HS-27A (cell line): Measurements from ENCODE around the gene ZNF678.
"Not testable (repeated sequence)": the region's sequence is repeated elsewhere in the genome, so short reads cannot be mapped to it uniquely, and the experiment has no call there.

Source experiments
- DNase-seq: peaks from one replicate; pipeline ENCODE4 v3.0.0-alpha.2; 2012; ENCODE audit warnings: low read depth, missing footprints

The ZNF678 gene

DNA sequence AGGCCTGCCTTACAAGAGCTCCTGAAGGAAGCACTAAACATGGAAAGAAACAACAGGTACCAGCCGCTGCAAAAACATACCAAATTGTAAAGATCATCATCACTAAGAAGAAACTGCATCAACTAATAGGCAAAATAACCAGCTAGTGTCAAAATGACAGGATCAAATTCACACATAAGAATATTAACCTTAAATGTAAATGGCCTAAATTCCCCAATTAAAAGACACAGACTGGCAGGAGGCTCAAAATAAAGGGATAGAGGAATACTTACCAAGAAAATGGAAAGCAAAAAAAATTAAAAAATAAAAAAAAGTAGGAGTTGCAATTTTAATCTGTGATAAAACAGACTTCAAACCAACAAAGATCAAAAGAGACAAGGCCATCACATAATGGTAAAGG, 11.5 kb upstream of the ZNF678 start:
- DNase-seq, result not testable (repeated sequence)

DNA sequence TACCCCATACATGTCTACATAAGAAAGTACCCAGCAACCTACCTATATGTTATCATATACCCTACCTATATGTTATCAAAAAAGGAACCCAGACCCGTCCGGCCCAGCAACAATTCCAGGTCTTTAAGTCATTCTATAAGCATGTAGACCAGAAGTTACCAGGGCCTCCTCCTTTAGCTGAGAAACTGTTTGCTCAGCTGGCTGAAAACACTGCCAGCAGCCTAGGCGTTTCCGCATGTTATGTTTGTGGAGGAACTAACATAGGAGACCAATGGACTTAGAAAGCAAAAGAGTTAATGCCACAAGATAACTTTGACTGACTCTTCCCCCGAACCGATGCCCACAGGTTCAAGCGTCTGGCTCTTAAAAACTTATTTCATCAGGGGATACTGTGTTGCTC, 7.1 kb upstream of the ZNF678 start:
- DNase-seq, result no peak

DNA sequence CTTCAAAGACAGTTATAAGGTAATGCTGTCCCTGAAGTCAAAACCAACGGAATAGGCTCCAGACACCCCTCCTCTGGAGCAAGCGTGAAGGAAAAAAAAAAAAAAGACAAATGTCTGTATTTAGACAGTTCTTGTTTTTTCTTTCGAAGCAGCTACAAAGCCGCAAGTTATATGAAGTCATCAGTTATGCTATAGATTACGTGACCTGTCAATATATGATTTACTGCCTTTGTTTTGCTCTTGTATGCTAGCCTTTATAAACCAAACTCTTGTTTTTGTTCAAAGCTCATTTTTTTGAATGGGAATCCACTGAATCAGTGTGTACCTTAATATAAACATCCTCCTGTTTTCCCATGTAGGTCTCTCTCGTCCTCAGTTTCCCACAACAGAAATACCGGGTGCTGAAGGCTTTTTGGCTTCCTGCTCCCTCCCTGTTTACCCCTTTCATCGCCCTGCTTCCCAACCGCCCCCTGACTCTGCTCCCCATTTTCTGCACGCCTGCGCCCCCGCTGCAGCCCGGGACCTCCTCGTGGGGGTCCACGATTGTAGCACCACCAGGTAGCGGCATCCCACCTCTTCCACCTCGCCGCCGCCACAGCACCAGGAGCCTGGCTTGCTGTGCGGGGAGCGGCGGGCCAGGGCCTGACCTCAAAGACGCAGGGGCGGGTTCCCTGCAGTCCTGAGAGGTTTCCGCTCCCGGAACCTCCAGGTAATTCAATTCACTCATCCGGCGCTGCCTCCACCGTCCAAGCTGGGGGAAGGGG, 5.2 kb upstream of the ZNF678 start:
- no peak for DNase-seq

DNA sequence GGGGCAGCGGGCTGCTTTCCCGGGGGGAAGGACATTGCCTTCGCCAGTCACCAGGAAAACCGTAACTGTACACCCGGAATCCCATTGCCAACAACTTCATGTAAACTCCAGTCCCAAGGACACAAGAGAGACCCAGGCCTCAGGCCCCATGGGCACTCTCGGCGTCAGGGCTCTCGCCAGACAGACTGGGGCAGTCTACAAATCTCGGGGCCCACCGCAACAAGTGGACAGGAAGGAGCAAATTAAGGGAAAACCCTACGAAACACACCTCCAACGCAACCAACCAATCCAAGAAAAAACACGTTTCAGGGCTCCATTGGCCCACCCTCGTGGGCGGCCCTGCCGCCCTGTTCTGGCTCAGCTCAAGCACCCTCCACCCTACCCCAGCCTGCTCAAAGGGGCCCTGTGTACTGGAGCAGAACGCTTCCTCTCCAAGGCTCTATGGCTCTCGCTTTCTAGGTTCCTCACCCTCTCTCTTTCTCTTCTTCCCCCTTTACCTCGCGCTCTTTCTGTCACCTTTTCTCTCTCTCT, 4.6 kb upstream of the ZNF678 start:
- no peak for DNase-seq

DNA sequence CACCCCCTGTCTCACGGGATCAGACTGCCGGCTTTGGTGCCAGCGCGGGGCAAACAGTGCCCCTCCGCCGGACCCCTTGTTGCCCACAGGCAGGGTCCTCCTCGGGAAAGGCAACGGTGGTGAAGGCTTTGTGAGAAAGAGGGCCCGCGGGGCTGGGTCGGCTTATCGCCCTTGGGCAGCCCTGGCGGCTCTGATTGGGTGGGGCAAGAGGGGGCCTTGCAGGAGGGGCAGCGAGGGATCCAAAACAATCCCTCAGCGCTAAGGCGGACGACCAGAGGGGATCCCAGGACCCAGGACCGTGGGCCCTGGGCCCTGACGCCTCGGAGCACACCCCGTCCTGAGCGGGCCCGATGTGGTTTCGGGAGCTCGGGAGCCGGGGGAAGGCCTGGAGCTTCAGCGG, 3.9 kb upstream of the ZNF678 start:
- no peak for DNase-seq

DNA sequence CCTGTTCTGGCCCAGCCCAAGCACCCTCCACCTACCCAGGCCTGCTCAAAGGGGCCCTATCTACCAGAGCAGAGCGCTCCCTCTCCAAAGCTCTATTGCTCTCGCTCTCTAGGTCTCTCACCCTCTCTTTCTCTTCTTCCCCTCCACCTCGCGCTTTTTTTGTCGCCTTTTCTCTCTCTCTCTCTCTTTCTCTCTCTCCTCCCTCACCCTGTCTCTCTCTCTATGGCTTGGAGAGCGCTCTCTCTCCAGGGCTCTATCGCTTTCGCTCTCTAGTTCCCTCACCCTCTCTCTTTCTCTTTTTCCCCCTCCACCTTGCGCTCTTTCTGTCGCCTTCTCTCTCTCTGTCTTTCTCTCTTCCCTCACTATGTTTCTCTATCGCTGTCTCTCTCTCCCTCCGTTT, 3.4 kb upstream of the ZNF678 start:
- no peak for DNase-seq

DNA sequence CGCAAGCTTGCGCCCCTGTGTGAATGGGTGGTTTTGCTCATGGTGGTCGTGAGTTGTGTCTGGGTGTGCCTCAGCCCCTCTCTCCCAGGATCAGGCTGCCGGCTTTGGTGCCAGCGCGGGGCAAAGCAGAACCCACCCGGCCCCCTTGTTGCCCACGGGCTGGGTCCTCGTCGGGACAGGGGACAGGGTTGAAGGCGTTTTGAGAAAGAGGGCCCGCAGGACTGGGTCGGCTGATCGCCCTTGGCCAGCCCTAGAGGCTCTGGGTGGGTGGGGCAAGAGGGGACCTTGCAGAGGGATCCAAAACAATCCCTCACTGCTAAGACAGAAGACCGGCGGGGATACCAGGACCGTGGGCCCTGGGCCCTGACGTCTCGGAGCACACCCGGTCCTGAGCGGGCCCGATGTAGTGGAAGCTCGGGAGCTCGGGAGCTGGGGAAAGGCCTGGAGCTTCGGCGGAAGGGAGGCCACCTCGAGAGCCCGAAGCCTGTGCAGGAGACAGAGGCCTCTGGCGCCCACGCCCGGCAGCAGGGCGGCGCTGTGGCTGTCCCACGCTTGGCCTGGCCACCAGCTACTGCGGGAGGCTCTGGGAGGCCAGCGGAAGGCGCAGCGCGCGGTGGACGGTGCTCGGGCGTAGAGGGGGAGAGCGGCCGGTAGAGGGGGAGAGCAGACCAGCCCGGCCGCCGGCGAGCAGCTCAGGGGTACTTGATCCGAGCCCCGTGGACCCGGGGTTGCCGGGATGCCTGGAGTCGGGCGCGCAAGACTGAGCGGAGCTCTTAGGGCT, 2.8 kb upstream of the ZNF678 start:
- no peak for DNase-seq

DNA sequence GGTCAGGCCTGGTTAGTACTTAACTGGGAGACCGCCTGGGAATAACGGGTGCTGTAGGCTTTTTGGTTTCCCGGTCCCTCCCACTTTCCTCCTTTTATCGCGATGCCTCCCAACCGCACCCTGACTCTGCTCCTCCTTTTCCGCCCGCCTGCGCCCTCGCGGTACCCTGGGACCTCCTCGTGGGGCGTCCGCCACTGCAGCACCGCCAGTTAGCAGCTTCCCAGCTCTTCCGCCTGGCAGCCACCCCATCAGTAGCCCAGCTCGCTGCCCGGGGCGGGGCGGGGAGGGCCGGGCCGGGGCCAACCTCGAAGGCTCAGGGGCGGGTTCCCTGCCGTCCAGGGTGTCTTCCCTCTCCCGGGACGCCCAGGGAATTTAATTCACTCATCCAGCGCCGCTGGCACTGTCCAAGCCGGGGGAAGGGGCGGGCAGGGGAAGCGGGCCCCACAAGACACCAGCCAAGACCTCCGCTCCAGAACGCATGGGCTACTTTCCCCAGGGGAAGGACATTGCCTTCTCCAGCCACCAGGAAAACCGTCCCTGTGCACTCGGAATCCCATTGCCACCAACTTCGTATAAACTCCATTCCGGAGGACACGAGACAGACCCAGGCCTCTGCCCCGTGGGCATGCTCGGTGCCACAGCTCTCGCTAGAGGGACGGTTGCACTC, 2.0 kb upstream of the ZNF678 start:
- DNase-seq, result no peak

DNA sequence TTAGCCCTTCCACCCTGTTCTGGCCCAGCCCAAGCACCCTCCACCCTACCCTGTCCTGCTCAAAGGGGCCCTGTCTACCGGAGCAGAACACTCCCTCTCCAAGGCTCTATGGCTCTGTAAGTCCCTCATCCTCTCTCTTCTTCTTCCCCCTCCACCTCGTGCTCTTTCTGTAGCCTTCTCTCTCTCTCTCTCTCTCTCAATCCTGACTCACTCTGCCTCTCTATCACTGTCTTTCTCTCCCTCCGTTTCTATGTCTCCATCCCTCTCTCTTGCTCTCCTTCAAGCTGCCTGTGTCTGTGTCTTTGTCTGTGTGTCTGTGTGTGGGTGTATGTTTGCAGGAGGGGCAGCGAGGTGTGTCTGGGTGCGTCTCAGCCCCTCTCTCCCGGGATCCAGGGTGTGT, 1.3 kb upstream of the ZNF678 start:
- DNase-seq, result no peak

DNA sequence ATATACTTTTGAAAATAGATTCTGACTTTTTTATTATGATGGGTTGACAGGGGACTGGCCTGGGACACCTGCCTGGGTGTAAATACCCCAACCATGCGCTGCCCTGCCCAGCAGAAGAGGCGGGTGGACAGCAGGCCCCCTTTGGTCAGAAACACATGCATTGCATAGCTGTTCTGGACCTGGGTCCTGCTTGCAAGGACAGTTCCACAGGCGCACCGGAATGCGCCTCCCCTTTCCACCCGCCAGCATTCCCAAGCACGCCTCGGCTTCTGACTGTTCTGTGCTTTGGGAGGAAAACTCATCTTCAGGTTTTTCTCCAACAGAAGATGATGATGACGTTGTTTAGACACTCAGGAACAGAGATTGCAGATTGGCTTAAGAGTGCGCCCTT, 428 bp upstream of the ZNF678 start:
- DNase-seq, result no peak

DNA sequence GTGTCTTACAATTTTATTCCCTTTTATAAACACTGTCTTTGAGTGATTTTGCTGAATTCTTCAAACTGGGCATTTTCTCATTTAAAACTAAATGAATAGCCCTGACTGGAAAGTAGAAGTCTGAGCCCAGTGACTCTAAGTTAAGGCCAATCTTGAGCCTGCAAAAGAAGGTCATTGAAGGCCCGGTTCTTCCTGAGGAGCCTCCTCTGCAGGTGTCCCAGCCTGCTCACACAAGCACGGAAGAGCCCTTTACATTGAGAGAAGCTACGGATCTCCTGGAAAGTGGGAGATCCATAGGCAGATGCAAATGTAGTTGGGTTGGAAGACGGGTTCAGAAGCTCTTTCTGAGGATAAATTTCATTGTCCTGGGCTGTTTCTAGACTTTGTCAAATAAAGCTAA, 3.9 kb downstream of the ZNF678 start:
- DNase-seq, result no peak

DNA sequence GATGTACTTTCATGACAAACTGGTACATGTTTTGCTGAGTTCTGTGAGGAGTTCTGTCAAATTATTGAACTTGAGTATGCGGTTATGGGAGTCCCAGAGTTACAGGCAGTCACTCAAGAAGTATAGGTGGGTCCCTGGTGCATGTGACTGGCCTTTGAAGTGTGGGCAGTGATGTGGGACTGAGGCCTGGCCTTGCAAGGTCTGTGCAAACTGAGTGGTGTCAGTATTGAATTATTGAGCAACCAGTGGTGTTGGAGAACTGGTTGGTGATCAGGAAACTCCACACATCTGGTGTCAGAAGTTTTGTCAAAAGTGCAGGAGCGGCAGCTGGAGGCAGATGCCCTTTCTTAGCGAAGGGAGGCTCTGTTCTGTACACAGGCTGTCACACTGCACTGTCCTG, 5.2 kb downstream of the ZNF678 start:
- no peak for DNase-seq

DNA sequence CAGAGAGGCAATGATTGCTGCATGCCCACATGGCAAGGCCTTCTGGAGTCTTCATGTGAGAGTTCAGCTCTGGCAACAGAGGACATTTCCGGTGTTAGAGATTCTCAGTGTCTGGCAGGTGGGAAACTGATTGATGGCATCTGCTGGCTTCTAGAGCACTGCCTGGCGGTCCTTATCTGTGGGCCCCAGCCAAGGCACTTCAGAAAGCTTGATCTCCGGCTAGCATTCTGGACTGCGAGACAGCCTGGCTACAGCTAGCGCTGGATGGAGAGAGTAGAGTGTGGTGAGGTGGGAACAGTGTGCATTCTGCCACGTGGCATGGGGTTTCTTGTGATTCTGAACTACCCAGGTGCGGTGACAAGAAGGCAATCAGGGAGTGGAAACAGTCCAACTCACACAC, 9.4 kb downstream of the ZNF678 start:
- DNase-seq, result no peak

DNA sequence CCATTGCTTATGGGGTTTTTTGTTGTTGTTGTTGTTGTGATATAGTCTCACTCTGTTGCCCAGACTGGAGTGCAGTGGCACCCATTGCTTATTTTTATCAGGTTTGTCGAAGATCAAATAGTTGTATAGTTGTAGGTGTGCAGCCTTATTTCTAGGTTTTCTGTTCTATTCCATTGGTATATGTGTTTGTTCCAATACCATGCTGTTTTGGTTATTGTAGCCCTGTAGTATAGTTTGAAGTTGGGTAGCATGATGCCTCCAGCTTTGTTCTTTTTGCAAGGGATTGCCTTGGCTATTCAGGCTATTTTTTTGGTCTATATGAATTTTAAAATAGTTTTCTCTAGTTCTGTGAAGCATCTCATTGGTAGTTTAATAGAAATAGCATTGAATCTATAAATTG, 11.6 kb downstream of the ZNF678 start:
- DNase-seq, result no peak

DNA sequence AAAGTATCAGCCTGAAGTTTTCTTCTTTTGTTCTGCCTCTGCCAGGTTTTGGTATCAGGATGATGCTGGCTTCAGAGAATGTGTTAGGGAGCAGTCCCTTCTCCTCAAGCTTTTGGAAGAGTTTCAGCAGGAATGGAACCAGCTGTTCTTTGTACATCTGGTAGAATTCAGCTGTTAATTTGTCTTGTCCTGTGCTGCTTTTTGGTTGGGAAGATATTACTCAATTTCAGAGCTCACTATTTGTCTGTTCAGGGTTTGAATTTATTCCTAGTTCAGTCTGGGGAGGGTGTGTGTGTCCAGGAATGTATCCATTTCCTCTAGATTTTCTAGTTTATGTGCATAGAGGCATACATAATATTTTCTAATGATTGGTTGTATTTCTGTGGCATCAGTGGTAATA, 12.8 kb downstream of the ZNF678 start:
- no peak for DNase-seq

DNA sequence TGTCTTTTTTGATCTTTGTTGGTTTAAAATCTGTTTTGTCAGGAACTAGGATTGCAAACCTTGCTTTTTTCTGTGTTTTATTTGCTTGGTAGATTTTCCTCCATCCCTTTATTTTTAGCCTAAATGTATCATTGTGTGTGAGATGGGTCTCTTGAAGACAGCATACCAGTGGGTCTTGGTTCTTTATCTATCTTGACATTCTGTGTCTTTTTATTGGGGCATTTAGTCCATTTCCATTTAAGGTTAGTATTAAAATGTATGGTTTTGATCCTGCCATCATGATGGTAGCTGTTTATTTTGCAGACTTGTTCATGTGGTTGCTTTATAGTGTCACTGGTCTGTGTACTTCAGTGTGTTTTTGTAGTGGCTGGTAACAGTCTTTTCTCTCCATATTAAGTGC, 14.1 kb downstream of the ZNF678 start:
- no peak for DNase-seq

DNA sequence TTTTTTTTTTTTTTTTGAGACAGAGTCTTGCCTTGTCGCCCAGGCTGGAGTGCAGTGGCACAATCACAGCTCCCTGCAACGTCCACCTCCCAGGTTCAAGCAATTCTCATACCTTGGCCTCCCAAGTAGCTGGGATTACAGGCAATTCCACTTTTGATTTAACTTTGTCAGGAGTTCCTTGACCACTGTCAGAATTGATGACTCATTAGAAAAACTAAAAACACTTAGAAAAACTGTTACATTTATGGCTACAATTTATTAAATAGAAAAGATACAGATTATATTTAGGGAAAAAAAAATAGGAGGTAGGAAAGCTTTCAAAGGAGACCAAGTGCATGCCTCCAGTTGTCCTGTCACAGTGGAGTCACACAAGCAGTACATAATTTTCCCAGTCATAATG, 20.0 kb downstream of the ZNF678 start:
- no peak for DNase-seq

DNA sequence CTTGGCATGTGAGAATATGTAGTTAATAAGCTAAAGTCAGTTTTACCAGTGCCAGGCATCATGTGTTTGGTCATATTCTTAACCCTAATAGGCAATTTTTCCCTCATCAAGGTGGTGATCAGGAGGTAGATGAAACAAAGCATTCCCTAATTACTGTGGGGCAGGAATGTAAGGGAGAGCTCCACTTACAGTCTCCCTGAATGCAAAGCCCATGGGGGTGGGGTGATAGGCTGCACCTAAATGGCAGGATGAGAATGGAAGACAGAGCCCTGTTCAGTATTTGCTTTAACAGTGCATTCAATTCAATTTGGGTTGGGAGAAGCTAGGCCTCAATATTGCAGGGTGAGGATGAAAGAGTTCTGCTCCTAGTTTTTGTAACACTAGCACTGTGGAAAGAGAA, 23.4 kb downstream of the ZNF678 start:
- no peak for DNase-seq

DNA sequence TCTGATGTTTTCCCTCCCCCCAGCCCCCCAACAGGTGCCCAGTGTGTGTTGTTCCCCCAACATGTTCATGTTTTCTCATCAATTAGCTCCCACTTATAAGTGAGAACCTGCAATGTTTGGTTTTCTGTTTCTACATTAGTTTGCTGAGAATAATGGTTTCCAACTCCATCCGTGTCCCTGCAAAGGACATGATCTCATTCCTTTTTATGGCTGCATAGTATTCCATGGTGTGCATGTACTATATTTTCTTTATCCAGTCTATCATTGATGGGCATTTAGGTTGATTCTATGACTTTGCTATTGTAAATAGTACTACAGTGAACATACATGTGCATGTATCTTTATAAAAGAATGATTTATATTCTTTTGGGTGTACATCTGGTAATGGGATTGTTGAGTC, 24.6 kb downstream of the ZNF678 start:
- no peak for DNase-seq

DNA sequence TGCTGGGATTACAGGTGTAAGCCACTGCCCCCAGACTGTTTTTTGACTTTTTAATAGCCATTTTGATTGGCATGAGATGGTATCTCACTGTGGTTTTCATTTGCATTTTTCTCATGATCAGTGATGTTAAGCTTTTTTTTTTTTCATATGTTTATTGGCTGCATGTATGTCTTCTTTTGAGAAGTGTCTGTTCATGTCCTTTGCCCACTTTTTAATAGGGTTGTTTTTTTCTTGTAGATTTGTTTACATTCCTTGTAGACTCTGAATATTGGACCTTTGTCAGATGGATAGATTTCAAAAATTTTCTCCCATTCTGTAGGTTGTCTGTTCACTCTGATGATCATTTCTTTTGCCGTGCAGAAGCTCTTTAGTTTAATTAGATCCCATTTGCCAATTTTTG, 25.4 kb downstream of the ZNF678 start:
- not testable (repeated sequence) for DNase-seq

DNA sequence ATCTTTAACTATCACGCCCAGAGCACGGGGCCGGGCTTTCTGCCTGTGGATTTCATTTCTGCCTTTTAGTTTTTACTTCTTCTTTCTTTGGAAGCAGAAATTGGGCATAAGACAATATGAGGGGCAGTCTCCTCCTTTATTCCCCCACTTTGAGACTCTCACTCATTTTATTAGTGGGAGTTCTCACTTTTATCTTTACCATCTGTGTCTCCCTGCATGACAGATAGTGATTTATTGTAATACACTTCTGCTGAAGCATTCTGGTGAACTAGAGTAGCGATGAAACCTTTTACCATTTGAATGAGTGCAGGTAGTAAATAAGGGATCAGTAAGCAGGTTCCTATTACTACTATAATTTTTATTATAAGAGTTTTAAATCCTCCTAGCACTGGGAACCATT, 26.4 kb downstream of the ZNF678 start:
- DNase-seq, result not testable (repeated sequence)

DNA sequence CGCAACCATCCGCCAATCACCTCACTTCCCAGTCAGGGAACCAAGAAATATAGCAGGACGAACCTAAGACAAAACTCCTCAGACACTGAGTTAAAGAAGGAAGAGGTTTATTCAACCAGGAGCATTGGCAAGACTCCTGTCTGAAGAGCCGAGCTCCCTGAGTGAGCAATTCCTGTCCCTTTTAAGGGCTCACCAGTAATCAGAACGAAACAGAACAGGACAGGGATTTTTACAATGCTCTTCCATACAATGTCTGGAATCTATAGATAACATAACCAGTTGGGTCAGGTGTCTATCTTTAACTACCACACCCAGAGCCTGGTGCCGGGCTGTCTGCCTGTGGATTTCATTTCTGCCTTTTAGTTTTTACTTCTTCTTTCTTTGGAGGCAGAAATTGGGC, 32.9 kb downstream of the ZNF678 start:
- DNase-seq, result not testable (repeated sequence)

DNA sequence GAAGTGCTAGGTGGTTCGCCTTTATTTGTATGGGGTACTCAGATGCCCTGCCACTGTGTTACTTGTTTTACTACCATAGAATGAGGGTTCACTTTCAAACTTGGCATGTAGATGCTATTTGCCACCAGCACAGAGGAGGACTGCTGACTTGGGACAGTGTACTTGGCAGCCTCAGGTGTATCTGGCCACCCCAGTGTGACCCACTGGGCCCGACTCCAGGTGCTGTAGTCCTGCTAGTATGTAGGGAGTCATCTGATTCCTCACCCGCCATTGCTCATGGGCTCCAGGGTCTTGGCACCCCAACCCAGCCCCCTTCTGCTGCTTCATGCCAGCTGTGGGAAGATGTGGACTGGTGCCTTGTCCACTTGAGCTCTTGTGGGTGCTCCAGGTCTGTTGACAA, 40.0 kb downstream of the ZNF678 start:
- DNase-seq, result no peak
